GM21526 (cell line): ENCODE measurements around the gene GLUD1.
"Not testable (repeated sequence)": the region's sequence is repeated elsewhere in the genome, so short reads cannot be mapped to it uniquely, and the experiment has no call there.

ENCODE experiments used
- ATAC-seq: cut with Tn5 transposase; IDR thresholded peaks from one replicate; pipeline ENCODE4 v1.9.1; 2021; ENCODE audit warnings: moderate library complexity; ENCODE audit not compliant: unreplicated experiment, low FRiP score

The GLUD1 gene

DNA sequence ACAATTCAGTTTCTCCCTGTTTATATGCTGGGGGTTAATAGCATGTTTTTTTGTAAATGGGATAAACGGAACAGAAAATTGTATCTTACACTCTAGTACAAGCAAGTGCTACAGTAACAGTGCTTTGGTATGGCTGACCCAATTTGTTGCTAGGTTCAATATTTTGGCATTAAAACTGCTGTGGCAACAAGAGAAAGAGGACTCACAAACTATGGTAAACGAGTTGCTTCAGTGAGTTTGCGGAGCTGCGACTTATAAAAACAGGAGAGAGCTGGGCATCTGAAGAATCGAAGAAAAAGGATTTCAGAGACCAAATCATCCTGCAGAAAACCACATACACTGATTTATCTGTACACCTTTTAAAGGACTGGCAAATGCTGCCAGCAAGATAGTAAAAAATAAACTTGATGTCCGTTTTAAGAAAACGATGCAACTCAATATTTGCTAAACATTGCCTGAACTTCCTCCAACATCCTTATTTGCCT, 2.2 kb downstream of the GLUD1 start:
- no peak for ATAC-seq

GRCh38 chr10:87090779-87091178, 3.9 kb downstream of the GLUD1 start:
- no peak for ATAC-seq

DNA sequence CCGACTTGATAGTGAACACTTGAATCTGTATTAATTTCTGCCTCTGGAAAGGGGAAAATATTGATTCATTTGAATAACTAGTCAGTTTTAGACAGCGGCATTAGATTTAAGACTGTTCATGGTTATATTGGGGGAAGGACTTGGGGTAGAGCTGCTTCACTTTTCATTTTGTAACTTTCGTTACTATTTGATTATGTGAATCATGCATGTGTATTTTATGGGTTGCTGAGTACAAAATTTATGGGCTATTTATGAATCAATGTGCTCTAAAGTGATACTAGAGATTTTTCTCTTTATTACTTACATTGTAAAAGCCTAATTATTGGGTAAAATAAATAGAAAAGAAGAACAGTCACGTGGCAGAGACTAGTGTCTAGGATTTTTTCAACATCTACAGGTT, 4.9 kb downstream of the GLUD1 start:
- no peak for ATAC-seq

- no peak for ATAC-seq
Observed at GRCh38 chr10:87085537-87085936, 9.1 kb downstream of the GLUD1 start.

DNA sequence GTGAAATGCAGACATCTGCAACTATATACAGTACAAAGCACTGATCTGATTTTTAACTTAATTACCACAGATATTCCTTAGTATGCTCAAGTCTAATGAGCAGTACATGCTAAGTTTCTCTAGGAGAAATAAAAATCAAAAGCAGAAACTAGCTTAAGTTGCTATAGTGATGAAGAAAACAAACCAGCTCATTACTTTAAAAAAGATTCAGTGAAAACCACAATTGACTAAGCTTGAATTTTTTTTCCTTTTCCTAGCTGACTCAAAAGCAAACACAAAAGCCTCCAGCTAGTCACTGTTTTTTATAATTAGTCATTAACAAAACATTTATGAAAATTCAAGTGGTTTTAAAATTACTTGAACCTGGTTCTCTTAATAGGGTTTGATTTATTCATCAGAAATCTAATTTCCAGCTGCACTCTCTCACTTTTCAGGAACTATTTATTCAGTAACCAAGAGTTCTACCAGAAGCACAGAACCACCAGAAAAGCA, 10.3 kb downstream of the GLUD1 start:
- not testable (repeated sequence) for ATAC-seq

GRCh38 chr10:87083576-87084290, 10.9 kb downstream of the GLUD1 start:
- not testable (repeated sequence) for ATAC-seq

GRCh38 chr10:87082219-87082618, 12.4 kb downstream of the GLUD1 start:
- not testable (repeated sequence) for ATAC-seq

GRCh38 chr10:87081574-87081973, 13.1 kb downstream of the GLUD1 start:
- ATAC-seq: not testable (repeated sequence)

DNA sequence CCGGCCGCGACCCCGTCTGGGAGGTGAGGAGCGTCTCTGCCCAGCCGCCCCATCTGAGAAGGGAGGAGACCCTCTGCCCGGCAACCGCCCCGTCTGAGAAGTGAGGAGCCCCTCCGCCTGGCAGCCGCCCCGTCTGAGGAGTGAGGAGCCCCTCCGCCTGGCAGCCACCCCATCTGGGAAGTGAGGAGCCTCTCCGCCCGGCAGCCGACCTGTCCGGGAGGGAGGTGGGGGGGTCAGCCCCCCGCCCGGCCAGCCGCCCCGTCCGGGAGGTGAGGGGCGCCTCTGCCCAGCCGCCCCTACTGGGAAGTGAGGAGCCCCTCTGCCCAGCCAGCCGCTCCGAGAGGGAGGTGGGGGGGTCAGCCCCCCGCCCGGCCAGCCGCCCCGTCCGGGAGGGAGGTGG, 14.0 kb downstream of the GLUD1 start:
- not testable (repeated sequence) for ATAC-seq

GRCh38 chr10:87079106-87079836, 15.4 kb downstream of the GLUD1 start:
- ATAC-seq: no peak

DNA sequence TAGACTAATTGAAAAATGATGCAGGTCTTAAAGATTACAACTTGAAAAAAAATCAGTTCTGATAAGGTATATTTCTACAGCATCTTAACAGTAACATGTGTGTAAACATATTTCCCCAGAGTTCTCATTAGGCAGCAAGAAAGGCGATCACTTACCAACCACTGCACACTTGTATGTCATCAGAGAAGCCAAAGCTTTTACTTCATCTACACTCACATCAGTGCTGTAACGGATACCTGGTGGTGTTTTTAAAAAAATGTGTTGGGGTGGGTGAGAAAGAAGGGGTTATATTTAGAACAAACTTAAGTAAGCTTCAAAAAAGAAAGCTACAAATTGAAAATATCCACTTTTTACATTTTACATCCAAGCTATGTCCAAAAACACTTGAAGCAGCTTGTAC, 18.2 kb downstream of the GLUD1 start:
- ATAC-seq: not testable (repeated sequence)

DNA sequence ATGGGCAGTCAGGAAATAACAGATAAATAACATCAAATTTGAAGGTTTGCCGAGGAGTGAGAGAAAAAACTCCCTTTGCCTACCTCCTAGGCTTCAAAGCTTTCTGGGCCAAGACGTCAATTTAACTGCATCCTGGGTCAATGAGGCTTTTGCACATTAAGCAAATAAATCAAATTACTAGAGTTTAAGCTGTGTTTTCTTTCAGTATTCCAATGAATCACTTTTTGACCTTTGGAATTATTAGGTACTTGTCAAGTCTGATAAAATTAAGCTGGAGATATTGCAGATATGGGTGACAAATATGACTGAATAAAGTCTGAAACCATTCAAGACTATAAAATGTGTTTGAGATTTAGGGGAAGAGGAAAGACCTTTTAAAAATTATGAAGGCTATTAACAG, 22.2 kb downstream of the GLUD1 start:
- ATAC-seq: no peak

DNA sequence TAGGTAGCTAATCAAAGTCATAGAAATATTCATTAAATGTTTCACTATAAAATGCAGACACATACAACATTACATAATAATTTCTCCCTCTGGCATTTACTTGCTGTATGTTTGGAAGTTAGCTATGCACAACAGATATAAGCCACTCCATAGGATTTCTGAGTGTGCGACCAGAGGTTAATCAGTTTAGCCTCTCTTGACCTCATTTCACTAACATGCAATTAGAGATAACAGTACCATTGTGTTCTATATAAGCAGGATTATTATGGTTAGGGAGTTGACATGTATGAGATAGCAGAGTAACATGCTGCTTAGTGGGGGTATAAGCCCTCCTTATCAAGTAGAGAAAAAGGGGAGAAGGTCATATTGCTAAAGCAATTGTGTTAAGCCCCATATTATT, 26.4 kb downstream of the GLUD1 start:
- no peak for ATAC-seq

DNA sequence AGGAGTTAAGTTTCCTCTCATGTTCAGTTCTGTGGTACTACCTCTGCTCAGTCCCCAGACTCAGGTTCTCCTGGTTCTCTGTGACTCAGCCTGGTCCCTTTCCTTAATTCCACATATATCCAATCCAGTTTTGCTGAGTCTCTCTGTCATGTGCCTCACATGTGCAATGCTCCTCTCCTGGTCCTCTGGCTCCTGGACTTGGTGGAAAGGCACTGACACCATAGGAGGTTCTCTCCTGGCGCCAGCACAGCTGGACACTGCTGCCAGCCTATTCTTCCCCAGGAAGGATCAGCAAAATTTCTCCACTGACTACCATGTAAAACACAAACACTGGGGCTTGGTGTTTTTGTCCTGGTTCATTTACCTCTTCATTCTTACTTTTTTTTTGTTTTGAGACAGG, 27.8 kb downstream of the GLUD1 start:
- no peak for ATAC-seq

- ATAC-seq: no peak
Observed at GRCh38 chr10:87066178-87066577, 28.5 kb downstream of the GLUD1 start.

GRCh38 chr10:87064651-87065050, 30.0 kb downstream of the GLUD1 start:
- no peak for ATAC-seq

GRCh38 chr10:87060280-87060928, 34.2 kb downstream of the GLUD1 start:
- ATAC-seq: no peak

DNA sequence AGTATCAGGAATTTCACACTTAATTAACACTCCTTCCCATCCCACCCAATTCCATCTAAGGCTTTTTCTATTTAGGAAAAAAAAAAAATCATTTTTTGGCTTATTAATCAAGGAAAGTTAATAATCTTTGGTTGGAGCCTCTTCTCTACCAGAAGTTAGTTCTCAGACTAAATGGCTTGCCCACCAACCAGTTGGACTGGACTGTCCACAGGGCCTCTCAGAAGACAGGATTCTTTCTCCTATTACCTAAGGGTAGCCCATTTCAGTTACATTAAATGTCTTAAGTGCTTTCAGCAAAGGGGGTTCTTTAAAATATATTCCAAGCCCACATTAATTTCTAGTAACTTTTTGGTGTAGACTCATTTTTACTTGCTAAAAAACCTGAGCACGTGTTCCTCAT, 35.2 kb downstream of the GLUD1 start:
- ATAC-seq: no peak

GRCh38 chr10:87058171-87058570, 36.5 kb downstream of the GLUD1 start:
- ATAC-seq: no peak

GRCh38 chr10:87054373-87055295, 40.0 kb downstream of the GLUD1 start:
- no peak for ATAC-seq
